Activated T-helper 2 cell treated with anti-CD3 and anti-CD28 coated beads, Interferon-gamma antibody, Interleukin-2, Interleukin-4, amounts not matched to agents 10 μg/mL and 5 μg/mL and 100 μg/mL, durations not matched to agents 14 hours and 24 hours and 36 hours (primary cell): Measurements from ENCODE around the gene SETX. TPM values are rescaled to one million over a fixed set of nuclear protein-coding genes. Genes with fewer than 3 reads are reported as not detected.

Source experiments
- DNase-seq: peaks from one replicate; pipeline ENCODE4 v3.0.0; 2021; ENCODE audit warnings: low spot score
- H3K27ac Mint-ChIP-seq: one replicate; pipeline ENCODE4 v1.8.0; 2021; ENCODE audit warnings: mixed read lengths
- H3K27me3 Mint-ChIP-seq: one replicate; pipeline ENCODE4 v1.8.0; 2021; ENCODE audit warnings: low read depth, mixed read lengths
- H3K36me3 Mint-ChIP-seq: one replicate; pipeline ENCODE4 v1.8.0; 2021; ENCODE audit warnings: low read depth, mixed read lengths
- H3K4me1 Mint-ChIP-seq: one replicate; pipeline ENCODE4 v1.8.0; 2021; ENCODE audit warnings: low read depth, mixed read lengths
- H3K4me3 Mint-ChIP-seq: one replicate; pipeline ENCODE4 v1.8.0; 2021; ENCODE audit warnings: low read depth, mild to moderate bottlenecking, moderate library complexity, mixed read lengths
- H3K9me3 Mint-ChIP-seq: one replicate; pipeline ENCODE4 v1.8.0; 2021; ENCODE audit warnings: mixed read lengths
- intact Hi-C: fragments of 100-400 bp; cut with micrococcal nuclease; formaldehyde crosslinking; loops from one replicate; pipeline ENCODE4 v1.15.1; 2023
- total RNA-seq: library from RNA; stranded (reverse); gene quantifications from 2 replicates; pipeline ENCODE4 v1.2.3, GENCODE V29; 2022

The SETX gene
- total RNA-seq, 1 donor from 2014 or later = 49.8 TPM

DNA sequence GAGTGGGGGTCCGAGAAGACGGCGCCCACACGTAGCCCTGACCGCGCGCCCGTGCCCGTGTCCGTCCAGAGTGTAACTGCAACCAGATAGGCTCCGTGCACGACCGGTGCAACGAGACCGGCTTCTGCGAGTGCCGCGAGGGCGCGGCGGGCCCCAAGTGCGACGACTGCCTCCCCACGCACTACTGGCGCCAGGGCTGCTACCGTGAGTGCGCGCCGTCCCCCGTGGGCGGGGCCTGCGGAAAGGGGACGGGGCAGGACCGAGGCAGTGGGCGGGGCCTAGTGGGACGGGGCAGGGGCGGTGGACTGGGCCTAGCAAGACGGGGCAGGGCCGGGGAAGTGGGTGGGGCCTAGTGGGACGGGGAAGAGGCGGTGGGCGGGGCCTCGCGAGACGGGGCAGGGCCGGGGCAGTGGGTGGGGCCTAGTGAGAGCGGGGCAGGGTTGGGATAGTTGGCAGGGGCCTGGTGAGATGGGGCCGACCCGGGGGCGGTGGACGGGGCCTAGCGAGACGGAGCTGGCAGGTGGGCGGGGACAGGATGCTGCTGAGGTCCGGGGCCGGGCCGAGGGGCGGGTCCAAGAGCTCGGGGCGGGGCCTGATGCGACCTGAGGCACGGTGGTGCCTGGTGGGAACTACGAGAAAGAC lies 113.8 kb downstream of the SETX start:
- intact Hi-C loops = loop anchor here (10.0 kb wide), 1 partner anchor 406 kb away; no protein-coding TSS in a partner anchor
- Mint-ChIP-seq H3K27me3 (peaks cover 30% of the 10 kb centered on the region), H3K36me3 (no peaks in the 10 kb centered on the region), H3K4me3 (peak overlapping the region; percentile 92), H3K4me1 (peaks cover 6% of the 10 kb centered on the region), H3K9me3 (no peaks in the 10 kb centered on the region), H3K27ac (peak overlapping the region; percentile 75)
- DNase-seq = peak; percentile 98

DNA sequence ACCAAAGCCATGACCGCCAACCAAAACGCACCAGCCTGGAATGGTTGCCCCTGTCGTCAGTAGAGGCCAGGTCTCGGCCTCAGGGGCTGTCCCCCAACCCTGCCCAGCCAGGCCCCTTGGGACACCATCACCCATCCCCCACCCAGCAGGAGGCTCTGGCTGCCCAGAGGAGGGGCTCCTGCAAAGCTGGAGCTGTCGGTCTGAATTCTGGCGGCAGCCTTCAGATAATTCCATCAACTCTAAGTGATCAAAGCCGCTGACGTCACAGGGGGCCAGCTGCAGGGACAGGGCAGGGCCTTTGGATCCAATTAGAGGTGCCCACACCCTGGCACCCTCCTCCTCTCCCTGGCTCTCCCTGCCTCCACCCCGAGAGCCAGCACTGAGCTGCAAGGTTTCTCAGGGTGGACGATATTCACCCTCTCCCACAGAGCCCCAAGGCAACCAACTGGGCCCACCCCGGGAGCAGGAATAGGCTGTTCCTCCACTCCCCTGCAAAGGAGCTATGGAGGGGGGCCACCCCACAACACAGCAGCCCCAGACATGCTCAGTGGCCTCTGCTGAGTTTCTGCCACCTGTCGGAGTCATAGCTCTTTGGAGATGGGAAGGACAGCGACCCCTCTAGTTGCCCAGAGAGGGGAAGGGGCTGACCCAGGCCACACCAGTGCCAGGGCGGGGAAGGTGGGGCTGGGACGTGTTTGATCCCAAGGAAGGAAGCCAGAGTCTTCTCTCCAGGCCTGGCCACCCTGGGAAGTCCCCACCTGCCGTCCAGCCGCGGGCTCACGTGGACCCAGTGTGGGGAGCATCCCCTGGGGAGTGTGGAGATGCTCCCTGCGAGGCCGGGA lies 114.6 kb downstream of the SETX start:
- Mint-ChIP-seq H3K9me3 (no peaks in the 10 kb centered on the region), H3K27ac (no peak overlapping the region), H3K4me3 (no peak overlapping the region), H3K36me3 (no peaks in the 10 kb centered on the region), H3K4me1 (peaks cover 6% of the 10 kb centered on the region), H3K27me3 (peaks cover 27% of the 10 kb centered on the region)
- intact Hi-C loops = loop anchor here (5.0 to 10.0 kb wide), 2 partner anchors 163 to 405 kb away; partner anchors contain the start of gene MED27
- DNase-seq = no peak

DNA sequence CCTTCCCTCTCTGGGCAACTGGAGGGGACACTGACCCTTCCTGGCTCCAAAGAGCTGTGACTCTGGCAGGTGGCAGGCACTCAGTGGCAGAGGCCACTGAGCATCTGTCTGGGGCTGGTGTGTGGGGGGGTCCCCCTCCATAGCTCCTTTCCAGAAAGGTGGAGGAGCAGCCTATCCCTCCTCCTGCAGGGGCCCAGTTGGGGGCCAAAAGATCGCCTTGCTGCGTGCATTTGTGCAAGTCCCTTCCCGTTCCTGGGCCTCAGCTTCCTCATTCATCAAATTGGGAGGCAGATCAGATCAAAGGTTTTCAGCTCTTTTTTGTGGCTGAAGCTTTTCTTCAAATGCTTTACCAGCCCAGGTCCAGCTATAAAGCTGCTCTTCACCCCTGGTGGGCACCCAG lies 115.3 kb downstream of the SETX start:
- H3K4me3 Mint-ChIP-seq = no peak overlapping the region
- no peak for DNase-seq
- no peaks in the 10 kb centered on the region for H3K36me3 Mint-ChIP-seq
- intact Hi-C loops = loop anchor here (5.0 kb wide), 1 partner anchor 162 kb away; the partner anchor contains the start of gene MED27
- no peak overlapping the region for H3K27ac Mint-ChIP-seq
- peaks cover 6% of the 10 kb centered on the region for H3K4me1 Mint-ChIP-seq
- peaks cover 25% of the 10 kb centered on the region for H3K27me3 Mint-ChIP-seq
- H3K9me3 Mint-ChIP-seq = no peaks in the 10 kb centered on the region

DNA sequence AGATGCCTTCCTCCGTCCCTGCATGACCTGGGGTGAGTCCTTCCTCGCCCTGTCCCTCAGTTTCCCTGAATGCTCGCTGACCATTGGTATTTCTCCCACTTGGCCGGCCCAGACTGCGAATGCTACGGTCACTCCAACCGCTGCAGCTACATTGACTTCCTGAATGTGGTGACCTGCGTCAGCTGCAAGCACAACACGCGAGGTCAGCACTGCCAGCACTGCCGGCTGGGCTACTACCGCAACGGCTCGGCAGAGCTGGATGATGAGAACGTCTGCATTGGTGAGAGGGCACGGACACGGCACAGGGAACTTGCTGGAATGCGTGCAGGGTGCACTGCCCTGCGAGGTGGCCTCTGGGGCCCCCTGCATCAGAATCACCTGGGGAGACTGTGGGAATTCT lies 115.8 kb downstream of the SETX start:
- DNase-seq = no peak

DNA sequence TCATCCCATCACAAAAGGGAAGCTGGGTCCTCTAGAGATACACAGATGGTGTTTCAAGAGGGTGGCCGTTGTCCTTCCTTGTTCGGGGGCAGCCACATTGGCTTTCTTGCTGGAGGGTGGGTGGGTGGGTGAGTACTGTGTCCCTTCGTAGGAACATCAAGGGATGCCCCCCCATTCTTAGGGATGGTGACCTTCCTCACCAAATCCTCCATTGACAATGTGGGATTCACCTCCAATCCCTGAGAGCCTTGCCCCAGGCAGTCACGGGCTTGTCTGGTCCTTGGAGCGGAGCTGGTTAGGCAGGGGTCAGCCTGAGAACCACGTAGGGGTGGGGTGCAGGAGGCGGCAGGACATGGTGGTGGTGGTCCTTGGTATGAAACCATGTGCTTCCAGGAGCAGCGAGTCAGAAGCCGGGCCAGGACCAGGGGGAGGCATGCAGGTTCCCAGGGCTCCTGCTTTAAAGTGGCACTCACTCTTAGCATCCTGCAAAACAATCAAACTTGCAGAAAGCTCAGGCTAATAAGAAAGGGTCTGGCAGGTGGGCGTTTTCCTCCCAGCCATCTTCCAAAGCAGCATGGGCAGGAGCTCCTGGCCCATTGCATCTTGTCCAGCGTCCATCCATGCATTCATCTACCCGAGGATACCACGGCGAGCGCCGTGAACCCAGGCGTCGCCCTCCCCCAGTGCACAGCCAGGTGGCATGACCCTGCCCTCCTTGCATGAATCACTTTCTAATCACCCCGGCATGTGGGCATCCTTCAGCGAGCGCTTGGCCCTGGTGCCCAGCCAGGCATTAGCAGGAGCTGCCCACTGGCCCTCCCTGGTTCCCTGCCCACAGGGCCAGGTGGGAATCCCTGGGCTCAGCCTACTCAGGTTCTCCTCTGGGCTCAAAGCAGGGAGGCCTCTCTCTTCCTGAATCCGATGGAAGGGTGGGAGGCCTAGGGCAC lies 116.5 kb downstream of the SETX start:
- no peak overlapping the region for H3K27ac Mint-ChIP-seq
- H3K27me3 Mint-ChIP-seq = peaks cover 14% of the 10 kb centered on the region
- no peak overlapping the region for H3K4me3 Mint-ChIP-seq
- H3K9me3 Mint-ChIP-seq = no peaks in the 10 kb centered on the region
- H3K4me1 Mint-ChIP-seq = peaks cover 6% of the 10 kb centered on the region
- no peaks in the 10 kb centered on the region for H3K36me3 Mint-ChIP-seq
- intact Hi-C loops = loop anchor here (5.0 kb wide), 1 partner anchor 161 kb away; the partner anchor contains the start of gene MED27
- DNase-seq = no peak

More for the DNA sequence above, 115.8 kb downstream of the SETX start:
- Mint-ChIP-seq H3K4me1 (peaks cover 6% of the 10 kb centered on the region), H3K9me3 (no peaks in the 10 kb centered on the region), H3K27me3 (peaks cover 21% of the 10 kb centered on the region), H3K27ac (no peak overlapping the region), H3K36me3 (no peaks in the 10 kb centered on the region), H3K4me3 (no peak overlapping the region)
- intact Hi-C loops = loop anchor here (5.0 kb wide), 1 partner anchor 162 kb away; the partner anchor contains the start of gene MED27

DNA sequence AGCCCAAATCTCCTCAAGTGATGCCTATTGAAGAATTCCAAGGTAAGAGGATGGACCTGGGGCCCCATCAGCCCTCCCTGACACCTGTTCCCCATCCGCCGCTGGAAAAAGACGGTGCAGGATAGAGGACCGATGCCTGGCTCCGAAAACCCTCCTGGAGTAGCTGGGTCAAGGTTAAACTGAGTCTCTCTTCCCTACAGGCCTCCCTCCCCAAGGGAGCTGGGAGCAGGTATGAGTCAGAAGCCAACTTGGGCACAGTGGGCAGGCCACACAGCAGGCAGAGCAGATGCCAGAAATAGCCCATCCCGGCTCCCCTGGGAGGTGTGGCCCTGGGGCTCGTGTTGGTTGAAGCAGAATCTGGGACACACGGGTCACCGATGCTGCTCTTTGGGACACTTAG lies 117.3 kb downstream of the SETX start:
- Mint-ChIP-seq H3K27me3 (peaks cover 12% of the 10 kb centered on the region), H3K36me3 (no peaks in the 10 kb centered on the region), H3K4me1 (peaks cover 6% of the 10 kb centered on the region), H3K27ac (no peak overlapping the region), H3K9me3 (no peaks in the 10 kb centered on the region), H3K4me3 (no peak overlapping the region)
- DNase-seq = no peak
- intact Hi-C loops = loop anchor here (2.0 to 5.0 kb wide), 2 partner anchors 160 to 475 kb away; partner anchors contain the start of gene MED27

DNA sequence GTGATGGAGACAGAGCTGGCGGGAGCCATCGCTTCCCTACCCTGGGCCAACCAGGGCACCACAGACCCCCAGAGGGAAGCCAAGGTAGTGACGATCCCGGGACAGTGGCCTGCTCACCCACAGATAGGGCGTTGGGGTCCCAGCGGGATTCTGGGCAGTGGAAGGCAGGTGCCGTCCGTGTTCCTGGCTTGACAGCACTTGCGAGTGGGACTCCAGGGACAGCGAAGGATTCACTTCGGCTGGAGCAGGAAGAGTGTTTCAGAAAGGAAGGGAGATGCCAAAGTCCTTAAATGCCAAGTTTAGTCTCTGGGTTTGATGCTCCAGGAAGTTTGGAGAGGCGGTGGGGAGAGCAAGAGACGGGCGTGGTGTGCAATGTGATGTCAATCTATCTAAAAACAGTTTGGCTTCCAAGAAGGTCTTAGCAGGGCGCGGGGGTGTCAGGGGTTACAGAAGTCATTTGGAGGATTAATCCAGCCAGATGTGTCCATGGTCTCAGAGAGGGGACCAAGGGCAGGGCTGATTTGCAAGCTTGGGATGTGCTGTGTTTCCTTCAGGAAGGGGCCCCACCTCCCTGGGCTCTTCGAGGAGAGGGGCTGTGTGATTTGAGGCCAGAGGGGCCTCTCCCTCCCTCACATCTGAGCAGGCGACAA lies 118.0 kb downstream of the SETX start:
- no peak for DNase-seq
- Mint-ChIP-seq H3K9me3 (no peaks in the 10 kb centered on the region), H3K36me3 (no peaks in the 10 kb centered on the region), H3K4me1 (peaks cover 2% of the 10 kb centered on the region), H3K4me3 (no peak overlapping the region), H3K27ac (no peak overlapping the region), H3K27me3 (peaks cover 9% of the 10 kb centered on the region)
- intact Hi-C loops = loop anchor here (1.0 to 5.0 kb wide), 3 partner anchors 67 to 474 kb away; partner anchors contain the start of gene MED27

DNA sequence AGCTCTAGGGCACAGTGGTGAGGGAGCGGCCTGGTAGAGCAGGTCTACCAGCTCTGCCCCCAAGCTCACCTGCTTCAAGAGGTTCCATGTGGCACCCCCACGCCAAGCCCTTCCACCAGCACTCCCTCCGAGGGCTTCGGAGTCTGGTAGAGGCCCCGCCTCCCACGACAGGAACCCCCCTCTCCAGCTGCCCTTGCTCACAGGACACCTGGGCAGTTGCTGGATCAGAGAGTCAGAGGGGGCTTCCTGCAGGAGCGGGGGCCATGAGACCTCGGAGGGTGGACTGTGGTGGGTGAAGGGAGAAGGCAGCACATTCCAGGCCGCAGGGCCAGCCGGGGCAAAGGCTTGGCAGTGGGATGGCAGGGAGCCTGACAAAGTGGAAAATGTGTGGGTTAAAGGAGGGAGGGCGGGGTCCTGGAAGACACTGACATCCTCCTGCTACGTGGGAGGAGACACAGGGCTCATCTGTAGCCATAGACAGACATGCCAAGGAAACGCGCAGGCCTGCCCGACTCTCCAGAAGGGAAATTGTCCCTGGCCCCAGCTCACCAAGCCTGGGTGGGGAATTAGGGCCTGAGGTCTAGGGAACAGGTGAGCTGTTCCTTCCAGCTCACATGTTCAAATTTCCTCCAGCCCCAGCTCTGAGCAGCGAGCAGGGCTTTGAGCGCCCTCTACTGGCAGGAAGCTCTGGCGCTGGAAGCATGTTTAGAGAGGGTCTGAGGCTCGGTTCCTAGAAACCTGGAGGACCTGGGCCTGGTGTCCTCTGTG lies 118.7 kb downstream of the SETX start:
- no peaks in the 10 kb centered on the region for H3K36me3 Mint-ChIP-seq
- intact Hi-C loops = loop anchor here (1.0 to 5.0 kb wide), 3 partner anchors 67 to 473 kb away; partner anchors contain the start of gene MED27
- peak; percentile 63 for DNase-seq

DNA sequence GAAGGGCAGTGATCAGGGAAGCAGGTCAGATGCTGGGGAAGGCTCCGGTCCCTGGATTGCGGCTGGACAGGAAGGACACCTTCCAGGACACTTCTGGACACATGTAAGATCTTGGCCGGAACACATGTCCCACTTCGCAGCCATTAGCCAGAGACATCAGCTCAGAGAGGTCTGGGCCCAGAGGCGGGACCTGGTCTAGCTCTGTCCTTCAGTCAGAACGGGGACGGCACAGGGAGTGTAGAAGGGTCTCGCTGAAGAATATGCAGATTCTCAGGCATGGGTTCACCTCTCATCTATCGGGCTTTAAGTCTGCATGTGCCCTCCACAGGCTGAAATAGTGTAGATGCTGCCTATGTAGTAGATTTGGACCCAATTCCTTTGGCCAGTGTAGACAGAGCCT lies 119.7 kb downstream of the SETX start:
- Mint-ChIP-seq H3K4me3 (no peak overlapping the region), H3K4me1 (no peaks in the 10 kb centered on the region), H3K36me3 (no peaks in the 10 kb centered on the region), H3K27me3 (peaks cover 9% of the 10 kb centered on the region), H3K27ac (no peak overlapping the region), H3K9me3 (no peaks in the 10 kb centered on the region)
- no peak for DNase-seq
- intact Hi-C loops = loop anchor here (5.0 kb wide), 1 partner anchor 158 kb away; the partner anchor contains the start of gene MED27

More for the DNA sequence above, 118.7 kb downstream of the SETX start:
- H3K27ac Mint-ChIP-seq = no peak overlapping the region
- no peaks in the 10 kb centered on the region for H3K4me1 Mint-ChIP-seq
- H3K4me3 Mint-ChIP-seq = no peak overlapping the region
- peaks cover 9% of the 10 kb centered on the region for H3K27me3 Mint-ChIP-seq
- no peaks in the 10 kb centered on the region for H3K9me3 Mint-ChIP-seq

DNA sequence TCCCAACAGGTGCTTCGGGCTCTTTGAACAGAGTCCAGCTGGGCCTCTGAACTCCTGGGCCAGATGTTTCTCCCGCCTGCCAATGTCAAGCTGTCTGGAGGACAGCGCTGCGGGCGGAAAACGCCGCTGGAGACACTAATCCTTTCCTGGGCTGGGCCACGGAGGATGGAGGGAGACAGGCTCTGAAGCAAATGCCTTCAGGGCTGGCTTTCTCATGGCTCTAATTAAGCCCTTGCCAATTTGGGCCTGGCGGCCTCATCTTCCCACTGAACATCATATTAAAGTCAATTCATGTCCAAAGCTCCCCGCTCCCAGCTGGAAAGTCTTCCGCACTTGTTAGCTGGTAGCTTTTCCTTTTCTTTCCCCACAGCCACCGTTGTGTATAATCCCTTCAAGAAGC lies 120.3 kb downstream of the SETX start:
- peaks cover 9% of the 10 kb centered on the region for H3K27me3 Mint-ChIP-seq
- no peaks in the 10 kb centered on the region for H3K4me1 Mint-ChIP-seq
- no peaks in the 10 kb centered on the region for H3K9me3 Mint-ChIP-seq
- no peak for DNase-seq
- no peak overlapping the region for H3K27ac Mint-ChIP-seq
- intact Hi-C loops = no loop called here
- H3K36me3 Mint-ChIP-seq = no peaks in the 10 kb centered on the region
- no peak overlapping the region for H3K4me3 Mint-ChIP-seq

DNA sequence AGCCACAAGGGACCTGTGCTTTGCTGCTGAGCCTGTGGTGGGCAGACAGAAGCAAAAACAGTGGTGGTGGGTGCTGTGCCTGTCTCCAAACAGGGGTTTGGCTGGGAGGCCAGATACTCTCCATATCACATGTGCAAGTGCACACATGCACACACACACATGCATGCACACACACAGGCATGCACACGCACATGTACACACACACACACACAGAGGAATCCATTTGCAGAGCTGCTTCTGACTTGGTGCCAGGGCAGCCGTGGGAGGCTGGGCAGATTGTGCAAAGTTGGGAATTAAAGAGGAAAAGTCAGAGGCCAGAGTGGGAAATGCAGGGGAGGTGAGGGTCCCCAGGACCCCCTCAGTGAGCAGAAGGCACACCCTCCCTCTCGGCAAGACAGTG lies 121.6 kb downstream of the SETX start:
- Mint-ChIP-seq H3K27ac (no peak overlapping the region), H3K27me3 (peaks cover 3% of the 10 kb centered on the region), H3K4me3 (no peak overlapping the region), H3K4me1 (no peaks in the 10 kb centered on the region), H3K36me3 (no peaks in the 10 kb centered on the region), H3K9me3 (no peaks in the 10 kb centered on the region)
- DNase-seq = no peak
- intact Hi-C loops = no loop called here
